EL (cell line): ENCODE measurements around the gene PRSS21.

Source experiments
- DNase-seq: peaks from one replicate; pipeline ENCODE4 v3.0.0-alpha.2; 2016

Gene PRSS21

GRCh38 chr16:2779978-2780898 is 36.8 kb upstream of the PRSS21 start:
- no peak for DNase-seq

- no peak for DNase-seq
Measured at GRCh38 chr16:2782583-2783351, 34.3 kb upstream of the PRSS21 start.

- DNase-seq = no peak
Measured at GRCh38 chr16:2783581-2784357, 33.3 kb upstream of the PRSS21 start.

- DNase-seq = no peak
Measured at GRCh38 chr16:2784358-2785100, 32.5 kb upstream of the PRSS21 start.

GRCh38 chr16:2785101-2785991 is 31.7 kb upstream of the PRSS21 start:
- DNase-seq = no peak

- DNase-seq = no peak
Measured at GRCh38 chr16:2786061-2786825, 30.8 kb upstream of the PRSS21 start.

GRCh38 chr16:2786826-2787151 is 30.2 kb upstream of the PRSS21 start:
- no peak for DNase-seq

- no peak for DNase-seq
Measured at GRCh38 chr16:2787406-2787805, 29.6 kb upstream of the PRSS21 start, which contains the start of gene PRSS33. Gene PRSS33 (minus strand): TSS chr16:2787560. CDS start chr16:2786547, 1,013 bp downstream.

- no peak for DNase-seq
Measured at GRCh38 chr16:2787961-2788360, 29.1 kb upstream of the PRSS21 start.

GRCh38 chr16:2790631-2791030 is 26.4 kb upstream of the PRSS21 start:
- DNase-seq = no peak

GRCh38 chr16:2791174-2791573 is 25.9 kb upstream of the PRSS21 start:
- no peak for DNase-seq

- no peak for DNase-seq
Measured at GRCh38 chr16:2792940-2793339, 24.1 kb upstream of the PRSS21 start.

- no peak for DNase-seq
Measured at GRCh38 chr16:2795395-2796143, 21.5 kb upstream of the PRSS21 start.

- DNase-seq = no peak
Measured at GRCh38 chr16:2798723-2799204, 18.3 kb upstream of the PRSS21 start.

GRCh38 chr16:2799205-2799858 is 17.7 kb upstream of the PRSS21 start:
- DNase-seq = no peak

GRCh38 chr16:2799859-2800226 is 17.2 kb upstream of the PRSS21 start:
- no peak for DNase-seq

GRCh38 chr16:2803545-2804195 is 13.4 kb upstream of the PRSS21 start:
- DNase-seq = no peak

GRCh38 chr16:2804728-2805127 is 12.3 kb upstream of the PRSS21 start:
- no peak for DNase-seq

GRCh38 chr16:2806286-2806685 is 10.8 kb upstream of the PRSS21 start:
- no peak for DNase-seq
